ENCODE measurements around the gene JARID2.

GRCh38 chr6:15503346-15503680, 257.4 kb downstream of the JARID2 start:
- TF ChIP-seq EZH2 (IDR thresholded peaks at IDR 0.05) (no peak), POLR2AphosphoS5 (IDR thresholded peaks at IDR 0.05; ENCODE audit: borderline replicate concordance, low read depth, low read length) (no peak)
